HG03457 (cell line): ENCODE data around the gene SLC22A12.
"Not testable (repeated sequence)": the region's sequence is repeated elsewhere in the genome, so short reads cannot be mapped to it uniquely, and the experiment has no call there.

Experiments
- ATAC-seq: cut with Tn5 transposase; IDR thresholded peaks from one replicate; pipeline ENCODE4 v1.9.1; 2021; ENCODE audit warnings: moderate number of reproducible peaks; ENCODE audit not compliant: unreplicated experiment

SLC22A12 gene

DNA sequence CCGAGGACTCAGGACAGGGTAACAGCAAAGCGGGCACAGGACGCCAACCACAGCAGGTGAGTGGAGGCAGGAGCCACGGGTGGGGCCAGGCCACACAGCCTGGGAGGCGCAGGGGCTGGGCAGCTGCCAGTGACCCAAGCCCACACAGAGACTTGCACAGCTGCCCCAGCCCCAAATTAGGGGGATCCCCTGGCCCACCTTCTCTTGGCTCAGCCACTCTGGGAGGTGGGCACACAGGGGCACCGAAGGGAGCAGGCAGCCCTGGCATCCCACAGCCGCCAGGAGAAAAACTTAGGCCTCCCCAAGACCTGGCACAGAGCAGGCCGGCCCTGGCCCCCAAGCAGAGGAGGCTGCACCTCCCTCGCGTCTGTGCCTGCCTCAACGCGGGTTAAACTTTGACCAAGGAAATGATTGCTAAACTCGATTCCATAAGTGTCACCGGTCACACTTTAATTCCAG, at the start of gene SLC22A12:
SLC22A12 (plus strand) TSS at position 458 of the 459 bp plus-strand sequence. CDS start 337 bp downstream, outside the sequence.
- ATAC-seq = no peak

DNA sequence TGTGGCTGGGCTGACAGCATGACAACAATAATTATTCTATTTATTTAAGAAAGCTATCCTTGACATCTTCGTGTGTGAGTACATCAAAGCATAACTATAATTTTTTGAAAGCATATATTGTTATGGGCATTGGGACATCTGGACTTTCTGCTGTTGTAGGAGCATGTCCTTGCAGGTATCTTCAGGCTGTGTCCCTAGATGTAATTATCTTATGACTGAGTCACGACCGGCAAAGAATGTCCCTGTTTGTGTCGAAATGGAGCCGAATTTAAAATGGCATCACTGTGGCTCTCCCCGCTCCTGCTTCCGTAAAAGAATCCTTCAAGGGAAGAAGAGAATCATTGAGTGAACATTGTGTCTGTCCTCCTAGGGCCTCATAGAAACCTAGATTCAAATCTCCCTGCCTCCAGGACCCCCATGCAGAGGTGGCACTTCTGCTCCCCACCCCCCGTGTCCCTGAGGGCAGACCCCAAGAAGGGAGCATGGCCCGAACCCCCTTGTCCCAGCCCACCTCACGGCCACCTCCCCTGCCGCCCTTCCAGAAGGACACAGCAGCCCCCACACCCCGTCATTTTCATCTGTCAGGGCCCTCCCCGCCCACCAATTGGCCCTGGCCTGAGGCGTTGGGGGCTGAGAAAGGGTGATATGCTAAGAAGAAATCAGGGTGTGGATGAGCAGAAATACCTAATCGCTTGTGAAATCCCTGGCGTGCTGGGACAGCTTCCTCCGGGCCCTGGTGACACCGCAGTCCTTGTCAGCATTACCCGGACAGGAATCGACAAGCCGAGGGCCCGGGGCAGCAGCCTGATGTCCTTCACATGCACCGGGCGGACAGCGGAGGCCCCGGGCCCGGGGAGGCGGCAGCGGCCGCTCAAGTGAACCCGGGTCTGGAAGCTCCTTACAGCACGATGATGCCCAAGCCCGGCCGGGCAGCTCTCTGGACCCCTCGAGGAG, 48.6 kb upstream of the SLC22A12 start:
- ATAC-seq = no peak

GRCh38 chr11:64543818-64544217, 47.2 kb upstream of the SLC22A12 start:
- no peak for ATAC-seq

DNA sequence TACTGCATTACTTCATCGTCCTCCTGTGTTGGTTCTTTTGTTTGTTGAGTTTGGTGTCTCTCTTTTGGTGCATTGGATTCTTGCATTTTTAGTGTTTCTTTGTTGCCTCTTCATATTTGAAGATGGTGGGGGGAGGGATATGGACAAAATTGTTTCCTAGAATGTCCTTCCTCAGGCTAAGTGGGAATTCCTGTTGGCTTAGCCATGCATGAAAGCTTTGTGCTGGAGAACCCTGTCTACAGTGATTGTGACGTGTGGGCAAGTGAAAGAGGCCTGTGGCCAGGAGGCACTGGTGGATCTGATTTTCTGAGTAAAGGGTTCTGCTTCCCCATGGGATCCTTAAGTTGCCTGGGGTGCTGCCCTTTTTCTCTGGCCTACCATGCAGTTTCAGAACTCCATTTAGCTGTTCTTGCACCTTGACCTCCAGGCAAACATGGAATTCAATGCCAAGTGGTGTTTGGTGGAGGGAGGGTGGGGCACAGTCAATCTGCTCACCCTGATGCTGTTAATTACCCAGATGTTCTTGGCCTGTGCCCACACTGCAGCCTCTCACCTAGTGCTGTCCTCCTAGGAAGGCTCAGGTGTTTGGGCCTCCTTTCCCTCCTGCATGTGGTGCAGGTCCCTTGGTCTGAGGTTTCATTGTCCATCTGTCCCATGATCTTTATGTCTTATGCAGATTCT, 46.3 kb upstream of the SLC22A12 start:
- no peak for ATAC-seq

DNA sequence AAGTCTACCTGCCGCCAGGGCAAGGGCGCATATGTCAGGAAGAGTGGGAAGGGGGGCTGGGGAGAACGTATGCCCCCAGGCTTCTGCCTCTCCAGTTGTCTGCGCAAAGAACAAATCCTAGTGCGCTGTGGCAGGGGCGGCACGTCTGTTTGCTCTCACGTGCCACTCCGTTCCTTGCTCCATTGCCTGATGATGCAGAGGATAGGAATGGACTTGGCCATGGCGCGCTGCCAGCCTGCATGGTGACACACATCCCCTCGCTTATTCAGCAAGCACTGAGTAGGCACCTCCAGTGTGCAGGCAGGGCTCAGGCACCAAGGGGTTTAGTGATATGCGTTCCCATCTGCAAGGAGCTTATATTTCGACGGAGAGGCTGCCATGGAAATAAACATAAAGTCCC, 45.4 kb upstream of the SLC22A12 start:
- no peak for ATAC-seq

DNA sequence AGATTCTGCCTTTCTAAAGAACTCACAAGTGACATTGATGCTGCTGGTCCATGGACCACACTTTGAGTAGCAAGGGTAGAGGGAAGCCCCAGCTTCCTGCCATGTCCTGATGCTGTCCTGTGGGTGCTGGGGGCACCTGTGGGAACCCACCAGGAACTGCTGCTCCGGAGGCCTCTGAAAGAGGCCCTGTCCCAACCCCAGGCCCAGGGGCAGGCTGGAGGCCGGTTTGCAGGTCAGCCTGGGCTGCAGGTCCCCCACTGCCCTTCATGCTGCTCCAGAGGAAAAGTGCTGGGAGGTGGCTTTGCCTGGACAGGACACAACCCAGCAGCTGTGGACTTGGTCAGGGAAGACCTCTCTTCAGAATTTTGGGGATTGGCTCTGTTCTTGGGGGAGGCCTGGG, 44.8 kb upstream of the SLC22A12 start:
- ATAC-seq = no peak

GRCh38 chr11:64546600-64546999, 44.4 kb upstream of the SLC22A12 start:
- no peak for ATAC-seq

GRCh38 chr11:64549969-64550368, 41.1 kb upstream of the SLC22A12 start:
- no peak for ATAC-seq

DNA sequence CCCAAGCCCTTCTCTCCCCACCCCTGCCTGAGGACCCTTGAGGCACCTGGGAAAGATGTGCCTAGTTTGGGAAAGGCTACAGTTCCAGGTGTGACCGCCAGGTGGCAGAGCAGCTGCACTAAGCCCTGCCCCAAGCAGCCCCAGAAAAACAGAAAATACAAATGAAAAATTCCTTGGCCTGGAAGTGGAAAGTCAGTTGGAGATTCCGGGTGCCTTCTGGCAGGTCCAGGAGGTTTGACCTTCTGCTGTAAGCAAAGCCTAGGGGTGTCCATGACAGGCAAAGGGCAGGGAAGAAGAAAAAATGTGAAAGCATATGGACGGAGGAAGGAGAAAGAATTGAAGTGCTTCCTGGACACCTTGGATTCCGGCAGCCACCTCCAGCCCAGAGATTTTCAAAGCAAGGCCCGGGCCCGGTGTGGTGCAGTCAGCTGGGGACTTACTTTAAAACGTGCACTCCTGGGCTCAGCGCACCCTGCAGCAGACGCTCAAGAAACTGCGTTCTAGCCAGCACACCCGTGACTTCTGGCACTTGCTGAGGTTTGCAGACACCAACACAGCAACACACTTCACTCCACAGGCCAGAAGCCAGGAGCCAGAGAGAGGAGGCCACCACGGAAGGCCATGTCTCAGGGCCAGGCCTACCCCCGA, 37.3 kb upstream of the SLC22A12 start:
- no peak for ATAC-seq

DNA sequence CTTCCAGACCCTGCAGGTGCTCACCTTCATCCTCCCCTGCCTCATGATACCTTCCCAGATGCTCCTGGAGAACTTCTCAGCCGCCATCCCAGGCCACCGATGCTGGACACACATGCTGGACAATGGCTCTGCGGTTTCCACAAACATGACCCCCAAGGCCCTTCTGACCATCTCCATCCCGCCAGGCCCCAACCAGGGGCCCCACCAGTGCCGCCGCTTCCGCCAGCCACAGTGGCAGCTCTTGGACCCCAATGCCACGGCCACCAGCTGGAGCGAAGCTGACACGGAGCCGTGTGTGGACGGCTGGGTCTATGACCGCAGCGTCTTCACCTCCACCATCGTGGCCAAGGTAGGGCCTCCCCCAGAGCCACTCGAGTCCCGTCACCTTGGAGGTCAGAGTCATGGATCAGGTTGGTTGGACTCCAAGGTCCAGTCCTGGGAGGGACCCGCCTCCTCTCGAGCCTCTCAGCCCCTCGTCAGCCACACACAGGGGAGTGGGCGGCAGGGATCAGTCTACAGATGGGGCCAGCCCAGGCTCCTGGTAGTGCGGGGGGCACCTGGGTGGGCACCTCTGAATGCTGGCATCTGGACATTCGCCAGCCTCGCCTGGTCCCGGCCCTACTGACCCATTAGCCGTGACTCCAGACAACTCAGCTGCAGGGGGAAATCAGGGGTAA, 34.8 kb upstream of the SLC22A12 start:
- ATAC-seq = no peak

- no peak for ATAC-seq
Measured at GRCh38 chr11:64556721-64557250, 34.2 kb upstream of the SLC22A12 start.

GRCh38 chr11:64558065-64558745, 32.8 kb upstream of the SLC22A12 start:
- ATAC-seq = no peak

GRCh38 chr11:64558869-64559268, 32.2 kb upstream of the SLC22A12 start:
- no peak for ATAC-seq

GRCh38 chr11:64559351-64560138, 31.5 kb upstream of the SLC22A12 start:
- ATAC-seq = no peak

GRCh38 chr11:64560139-64560771, 30.8 kb upstream of the SLC22A12 start:
- no peak for ATAC-seq

DNA sequence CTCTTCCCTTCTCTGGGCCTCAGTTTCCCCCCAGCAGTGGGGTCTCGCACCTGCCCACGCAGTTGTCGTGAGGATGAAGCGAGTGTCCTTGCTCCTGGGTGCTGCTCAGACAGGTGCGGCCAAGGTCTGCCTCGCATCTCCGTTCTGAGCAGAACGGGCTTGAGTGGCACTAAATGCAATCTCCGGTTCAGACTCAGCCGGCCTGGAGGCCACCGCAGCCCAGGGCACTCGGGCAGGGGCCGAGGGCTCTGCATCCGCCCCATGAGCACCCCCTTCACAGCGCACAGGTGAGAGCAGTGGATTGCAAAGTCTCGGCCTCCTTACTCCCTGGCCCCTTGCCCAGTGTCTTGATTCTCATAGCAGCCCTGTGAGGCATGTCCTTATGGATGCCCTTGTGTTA, 30.1 kb upstream of the SLC22A12 start:
- no peak for ATAC-seq

GRCh38 chr11:64561429-64561828, 29.6 kb upstream of the SLC22A12 start:
- not testable (repeated sequence) for ATAC-seq

- ATAC-seq = no peak
Measured at GRCh38 chr11:64561984-64562722, 28.9 kb upstream of the SLC22A12 start.
